ENCODE data around the gene ECHS1. TPM values are rescaled to one million over a fixed set of nuclear protein-coding genes. Genes with fewer than 3 reads are reported as not detected.
A peak's percentile ranks its signal among the peaks of the same experiment; 100 is the strongest.

Gene ECHS1
- total and polyA plus RNA-seq, 9 of the 15 experiments (the other 6 are each of a cell fraction or from before 2014, with no cell fraction given), result 16.6 to 100 (median 68.1) TPM

GRCh38 chr10:133343558-133343957 lies 29.6 kb downstream of the ECHS1 start (continued):
- no peak for TF ChIP-seq EP400 (IDR thresholded peaks at IDR 0.05)
- no peak for TF ChIP-seq ZNF224 (CRISPR knock-in tag; IDR thresholded peaks at IDR 0.05)
- 0 out of 2 replicates have a peak, but pooled peaks have one; percentile 19 for TF ChIP-seq FOSL1 (tag; conservative IDR thresholded peaks at IDR 0.05)
- no peak for TF ChIP-seq SREBF2 (CRISPR knock-in tag; IDR thresholded peaks at IDR 0.05)
- no peak for TF ChIP-seq JUNB (CRISPR knock-in tag; conservative IDR thresholded peaks at IDR 0.05)
- no peak for TF ChIP-seq CXXC5 (CRISPR knock-in tag; IDR thresholded peaks at IDR 0.05)
- TF ChIP-seq NFE2 (IDR thresholded peaks at IDR 0.05; ENCODE audit: low read depth), result peak; percentile 70
- TF ChIP-seq GATAD2B (IDR thresholded peaks at IDR 0.05; ENCODE audit: borderline replicate concordance), result no peak
- TF ChIP-seq, protein P1, sequence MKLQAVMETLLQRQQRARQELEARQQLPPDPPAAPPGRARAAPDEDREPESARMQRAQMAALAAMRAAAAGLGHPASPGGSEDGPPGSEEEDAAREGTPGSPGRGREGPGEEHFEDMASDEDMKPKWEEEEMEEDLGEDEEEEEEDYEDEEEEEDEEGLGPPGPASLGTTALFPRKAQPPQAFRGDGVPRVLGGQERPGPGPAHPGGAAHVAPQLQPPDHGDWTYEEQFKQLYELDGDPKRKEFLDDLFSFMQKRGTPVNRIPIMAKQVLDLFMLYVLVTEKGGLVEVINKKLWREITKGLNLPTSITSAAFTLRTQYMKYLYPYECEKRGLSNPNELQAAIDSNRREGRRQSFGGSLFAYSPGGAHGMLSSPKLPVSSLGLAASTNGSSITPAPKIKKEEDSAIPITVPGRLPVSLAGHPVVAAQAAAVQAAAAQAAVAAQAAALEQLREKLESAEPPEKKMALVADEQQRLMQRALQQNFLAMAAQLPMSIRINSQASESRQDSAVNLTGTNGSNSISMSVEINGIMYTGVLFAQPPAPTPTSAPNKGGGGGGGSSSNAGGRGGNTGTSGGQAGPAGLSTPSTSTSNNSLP (IDR thresholded peaks at IDR 0.05; ENCODE audit: borderline replicate concordance, low read depth, low read length), result no peak
- TF ChIP-seq JUND (IDR thresholded peaks at IDR 0.05; ENCODE audit: borderline replicate concordance, low read depth, low read length), result peak; percentile 27; the same call in 1 of the 2 replicates
- TF ChIP-seq JUND (tag; IDR thresholded peaks at IDR 0.05; ENCODE audit: borderline replicate concordance, low read depth, low read length), result no peak; the same call in 2 of the 3 replicates
- TF ChIP-seq MITF (IDR thresholded peaks at IDR 0.05), result no peak
- no peak for TF ChIP-seq TCF7L2 (IDR thresholded peaks at IDR 0.05; ENCODE audit: low read depth, low read length)
- TF ChIP-seq, protein P2, sequence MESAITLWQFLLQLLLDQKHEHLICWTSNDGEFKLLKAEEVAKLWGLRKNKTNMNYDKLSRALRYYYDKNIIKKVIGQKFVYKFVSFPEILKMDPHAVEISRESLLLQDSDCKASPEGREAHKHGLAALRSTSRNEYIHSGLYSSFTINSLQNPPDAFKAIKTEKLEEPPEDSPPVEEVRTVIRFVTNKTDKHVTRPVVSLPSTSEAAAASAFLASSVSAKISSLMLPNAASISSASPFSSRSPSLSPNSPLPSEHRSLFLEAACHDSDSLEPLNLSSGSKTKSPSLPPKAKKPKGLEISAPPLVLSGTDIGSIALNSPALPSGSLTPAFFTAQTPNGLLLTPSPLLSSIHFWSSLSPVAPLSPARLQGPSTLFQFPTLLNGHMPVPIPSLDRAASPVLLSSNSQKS (CRISPR knock-in tag; IDR thresholded peaks at IDR 0.05), result no peak
- TF ChIP-seq, protein P3, sequence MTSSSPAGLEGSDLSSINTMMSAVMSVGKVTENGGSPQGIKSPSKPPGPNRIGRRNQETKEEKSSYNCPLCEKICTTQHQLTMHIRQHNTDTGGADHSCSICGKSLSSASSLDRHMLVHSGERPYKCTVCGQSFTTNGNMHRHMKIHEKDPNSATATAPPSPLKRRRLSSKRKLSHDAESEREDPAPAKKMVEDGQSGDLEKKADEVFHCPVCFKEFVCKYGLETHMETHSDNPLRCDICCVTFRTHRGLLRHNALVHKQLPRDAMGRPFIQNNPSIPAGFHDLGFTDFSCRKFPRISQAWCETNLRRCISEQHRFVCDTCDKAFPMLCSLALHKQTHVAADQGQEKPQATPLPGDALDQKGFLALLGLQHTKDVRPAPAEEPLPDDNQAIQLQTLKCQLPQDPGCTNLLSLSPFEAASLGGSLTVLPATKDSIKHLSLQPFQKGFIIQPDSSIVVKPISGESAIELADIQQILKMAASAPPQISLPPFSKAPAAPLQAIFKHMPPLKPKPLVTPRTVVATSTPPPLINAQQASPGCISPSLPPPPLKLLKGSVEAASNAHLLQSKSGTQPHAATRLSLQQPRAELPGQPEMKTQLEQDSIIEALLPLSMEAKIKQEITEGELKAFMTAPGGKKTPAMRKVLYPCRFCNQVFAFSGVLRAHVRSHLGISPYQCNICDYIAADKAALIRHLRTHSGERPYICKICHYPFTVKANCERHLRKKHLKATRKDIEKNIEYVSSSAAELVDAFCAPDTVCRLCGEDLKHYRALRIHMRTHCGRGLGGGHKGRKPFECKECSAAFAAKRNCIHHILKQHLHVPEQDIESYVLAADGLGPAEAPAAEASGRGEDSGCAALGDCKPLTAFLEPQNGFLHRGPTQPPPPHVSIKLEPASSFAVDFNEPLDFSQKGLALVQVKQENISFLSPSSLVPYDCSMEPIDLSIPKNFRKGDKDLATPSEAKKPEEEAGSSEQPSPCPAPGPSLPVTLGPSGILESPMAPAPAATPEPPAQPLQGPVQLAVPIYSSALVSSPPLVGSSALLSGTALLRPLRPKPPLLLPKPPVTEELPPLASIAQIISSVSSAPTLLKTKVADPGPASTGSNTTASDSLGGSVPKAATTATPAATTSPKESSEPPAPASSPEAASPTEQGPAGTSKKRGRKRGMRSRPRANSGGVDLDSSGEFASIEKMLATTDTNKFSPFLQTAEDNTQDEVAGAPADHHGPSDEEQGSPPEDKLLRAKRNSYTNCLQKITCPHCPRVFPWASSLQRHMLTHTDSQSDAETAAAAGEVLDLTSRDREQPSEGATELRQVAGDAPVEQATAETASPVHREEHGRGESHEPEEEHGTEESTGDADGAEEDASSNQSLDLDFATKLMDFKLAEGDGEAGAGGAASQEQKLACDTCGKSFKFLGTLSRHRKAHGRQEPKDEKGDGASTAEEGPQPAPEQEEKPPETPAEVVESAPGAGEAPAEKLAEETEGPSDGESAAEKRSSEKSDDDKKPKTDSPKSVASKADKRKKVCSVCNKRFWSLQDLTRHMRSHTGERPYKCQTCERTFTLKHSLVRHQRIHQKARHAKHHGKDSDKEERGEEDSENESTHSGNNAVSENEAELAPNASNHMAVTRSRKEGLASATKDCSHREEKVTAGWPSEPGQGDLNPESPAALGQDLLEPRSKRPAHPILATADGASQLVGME (CRISPR knock-in tag; IDR thresholded peaks at IDR 0.05), result no peak
- no peak for TF ChIP-seq ZNF586 (CRISPR knock-in tag; conservative IDR thresholded peaks at IDR 0.05)
- TF ChIP-seq, protein P4, sequence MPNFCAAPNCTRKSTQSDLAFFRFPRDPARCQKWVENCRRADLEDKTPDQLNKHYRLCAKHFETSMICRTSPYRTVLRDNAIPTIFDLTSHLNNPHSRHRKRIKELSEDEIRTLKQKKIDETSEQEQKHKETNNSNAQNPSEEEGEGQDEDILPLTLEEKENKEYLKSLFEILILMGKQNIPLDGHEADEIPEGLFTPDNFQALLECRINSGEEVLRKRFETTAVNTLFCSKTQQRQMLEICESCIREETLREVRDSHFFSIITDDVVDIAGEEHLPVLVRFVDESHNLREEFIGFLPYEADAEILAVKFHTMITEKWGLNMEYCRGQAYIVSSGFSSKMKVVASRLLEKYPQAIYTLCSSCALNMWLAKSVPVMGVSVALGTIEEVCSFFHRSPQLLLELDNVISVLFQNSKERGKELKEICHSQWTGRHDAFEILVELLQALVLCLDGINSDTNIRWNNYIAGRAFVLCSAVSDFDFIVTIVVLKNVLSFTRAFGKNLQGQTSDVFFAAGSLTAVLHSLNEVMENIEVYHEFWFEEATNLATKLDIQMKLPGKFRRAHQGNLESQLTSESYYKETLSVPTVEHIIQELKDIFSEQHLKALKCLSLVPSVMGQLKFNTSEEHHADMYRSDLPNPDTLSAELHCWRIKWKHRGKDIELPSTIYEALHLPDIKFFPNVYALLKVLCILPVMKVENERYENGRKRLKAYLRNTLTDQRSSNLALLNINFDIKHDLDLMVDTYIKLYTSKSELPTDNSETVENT (CRISPR knock-in tag; IDR thresholded peaks at IDR 0.05), result no peak
